HEK293T (cell line): ENCODE measurements around the gene RASAL3.

Source experiments
- BHLHE40 ChIP-seq: fragments of 450-650 bp; IDR thresholded peaks from 2 replicates; pipeline ENCODE4 v1.6.1; 2016; ENCODE audit warnings: mild to moderate bottlenecking, moderate library complexity, borderline replicate concordance
- ELF4 ChIP-seq: fragments of 450-650 bp; IDR thresholded peaks from 2 replicates; pipeline ENCODE4 v1.6.1; 2017; ENCODE audit warnings: antibody characterized with exemption
- FOXK2 ChIP-seq: fragments of 450-650 bp; IDR thresholded peaks from 2 replicates; pipeline ENCODE4 v1.6.1; 2016; ENCODE audit warnings: mild to moderate bottlenecking
- FOXM1 ChIP-seq: fragments of 450-650 bp; IDR thresholded peaks from 2 replicates; pipeline ENCODE4 v1.6.1; 2017; ENCODE audit warnings: mild to moderate bottlenecking, borderline replicate concordance
- HDGF ChIP-seq: fragments of 450-650 bp; IDR thresholded peaks from 2 replicates; pipeline ENCODE4 v1.6.1; 2017; ENCODE audit warnings: antibody characterized with exemption, borderline replicate concordance
- PKNOX1 ChIP-seq: fragments of 450-650 bp; IDR thresholded peaks from 2 replicates; pipeline ENCODE4 v1.6.1; 2016
- SP1 ChIP-seq: fragments of 450-650 bp; IDR thresholded peaks from 2 replicates; pipeline ENCODE4 v1.6.1; 2017
- SUZ12 ChIP-seq: fragments of 450-650 bp; IDR thresholded peaks from 2 replicates; pipeline ENCODE4 v1.6.1; 2016; ENCODE audit warnings: mild to moderate bottlenecking
- TARDBP ChIP-seq: fragments of 450-650 bp; IDR thresholded peaks from 2 replicates; pipeline ENCODE4 v1.6.1; 2016
- ZNF384 ChIP-seq: fragments of 450-650 bp; IDR thresholded peaks from 2 replicates; pipeline ENCODE4 v1.6.1; 2016

- no peak for TF ChIP-seq SUZ12
- TF ChIP-seq SP1 = no peak
- no peak for TF ChIP-seq ELF4
- TF ChIP-seq BHLHE40 = no peak
- TF ChIP-seq HDGF = no peak
- TF ChIP-seq FOXM1 = no peak
- no peak for TF ChIP-seq PKNOX1
- no peak for TF ChIP-seq ZNF384
- TF ChIP-seq FOXK2 = no peak
- no peak for TF ChIP-seq TARDBP
Measured at GRCh38 chr19:15428956-15429824, 35.2 kb downstream of the RASAL3 start.
